Heart left ventricle (tissue), 16 donors: ENCODE data around the gene RDX. TPM values are rescaled to one million over a fixed set of nuclear protein-coding genes. Genes with fewer than 3 reads are reported as not detected.

ENCODE experiments used
- ATAC-seq, 4 donors: fragments of 200-7000 bp; cut with Tn5 transposase; one replicate each; pipeline ENCODE4 v1.9.1; 2020 to 2022; ENCODE audit warnings: moderate library complexity in 4 of 4, mild to moderate bottlenecking in 3 of 4, moderate number of reproducible peaks in 1 of 4
- DNase-seq, 5 donors: peaks; one replicate each; pipeline ENCODE4 v3.0.0-alpha.2; 2020
- H3K27ac ChIP-seq, 12 donors: fragments of 200-600 bp; sonication (generic) in 4 of 12; one replicate each; pipeline versions ENCODE4 v1.5.0 to v1.8.0; 2016 to 2022; ENCODE audit warnings: mild to moderate bottlenecking in 2 of 12
- H3K27me3 ChIP-seq, 9 donors: fragments of 200-600 bp; sonication (generic) in 2 of 9; one replicate each; pipeline versions ENCODE4 v1.5.1 to v1.8.0; 2016 to 2022; ENCODE audit warnings: mild to moderate bottlenecking in 3 of 9
- H3K36me3 ChIP-seq, 9 donors: fragments of 200-600 bp; sonication (generic) in 2 of 9; one replicate each; pipeline versions ENCODE4 v1.5.0 to v1.8.0; 2018 to 2022; ENCODE audit warnings: mild to moderate bottlenecking in 2 of 9
- H3K4me1 ChIP-seq, 12 donors: fragments of 200-600 bp; sonication (generic) in 4 of 12; one replicate each; pipeline versions ENCODE4 v1.5.0 to v1.8.0; 2016 to 2022; ENCODE audit warnings: mild to moderate bottlenecking in 3 of 12
- H3K4me3 ChIP-seq, 12 donors: fragments of 200-600 bp; sonication (generic) in 4 of 12; one replicate each; pipeline versions ENCODE4 v1.5.0 to v1.8.0; 2017 to 2022; ENCODE audit warnings: mild to moderate bottlenecking in 9 of 12, moderate library complexity in 4 of 12
- H3K9me3 ChIP-seq, 12 donors: fragments of 200-600 bp; sonication (generic) in 4 of 12; one replicate each; pipeline versions ENCODE4 v1.5.0 to v1.8.0; 2016 to 2022; ENCODE audit warnings: mild to moderate bottlenecking in 1 of 12
- POLR2A ChIP-seq, 2 donors: fragments of 450-650 bp; IDR thresholded peaks; one replicate each; pipeline ENCODE4 v1.6.1; 2017; ENCODE audit warnings: antibody characterized with exemption in 2 of 2, mild to moderate bottlenecking in 2 of 2, moderate library complexity in 2 of 2
- WGBS, 4 donors: extraction: QIAGEN DNeasy Blood & Tissue Kit in 2 of 4; methylation state at CpG; one replicate each; pipeline versions ENCODE4 v1.1.5 to v1.1.7; 2013 to 2018; 5-methylcytosine and 5-hydroxymethylcytosine counted together
- intact Hi-C, 10 donors: fragments of 100-400 bp; cut with DNase I; formaldehyde crosslinking; loops; one replicate each; pipeline versions ENCODE4 v1.11.1 to v1.14.2; 2022
- polyA plus RNA-seq, 2 donors: library from polyadenylated mRNA; stranded (reverse); fragments of 200-250 nt; gene quantifications; one replicate each; pipeline ENCODE4 v1.2.3, GENCODE V29; 2013
- total RNA-seq, 9 donors: library from RNA; depleted of rRNA in 2 of 9; stranded (reverse); fragments of >200 nt in 2 of 9; fragmentation: NEBNext Ultra II Directional in 3 of 9; extraction: Animal tissue kit (Norgen Biotek cat#: 25700) in 3 of 9; gene quantifications; one replicate each; pipeline versions ENCODE4 v1.1.0 to v1.2.4, GENCODE V29; 2016 to 2023
- TF ChIP-seq, protein P1 (sequence below), 12 donors: fragments of 200-600 bp; sonication (generic) in 4 of 12; IDR thresholded peaks; one replicate each; pipeline versions ENCODE4 v1.5.0 to v1.8.0; 2018 to 2022; ENCODE audit warnings: antibody characterized with exemption in 12 of 12, mild to moderate bottlenecking in 5 of 12
- donor health status: ischemic (EF 13 %, LVEDD 7.1; RV severe dilation, severe dysfunction).
- donor health status: healthy with polysubstance abuse.
- donor health status: DM: no; HTN: yes; CAD: no.
- donor health status: DM: no; HTN: no; CAD: no.
- donor health status: ischemic (EF 25% LVEDD 6.9; RV normal size, moderate dysfunction).
- donor health status: ischemic (EF 25% LVEDD 5.7; RV mildly dilated, moderate dysfunction).
- donor health status: healthy.
- donor health status: DM: yes; HTN: yes; CAD: no.
- donor health status: ischemic (EF 35%, LVEDD 5.7; RV mildly dilated, moderate dysfunction).
- donor health status: nonischemic (EF 11% LVEDD 7.7; RV severe dilation, severe dysfunction).
- donor health status: DM: yes; HTN: yes; CAD: no.
- donor health status: PGD.
- donor health status: ischemic (EF 29% LVEDD 5.4; RV normal size, mild dysfunction).
- donor health status: nonischemic (EF 23%, LVEDD 6.1; RV moderate dilation, normal function).

Gene RDX
- total and polyA plus RNA-seq, 11 donors: 33.5 to 148 (median 120) TPM

DNA sequence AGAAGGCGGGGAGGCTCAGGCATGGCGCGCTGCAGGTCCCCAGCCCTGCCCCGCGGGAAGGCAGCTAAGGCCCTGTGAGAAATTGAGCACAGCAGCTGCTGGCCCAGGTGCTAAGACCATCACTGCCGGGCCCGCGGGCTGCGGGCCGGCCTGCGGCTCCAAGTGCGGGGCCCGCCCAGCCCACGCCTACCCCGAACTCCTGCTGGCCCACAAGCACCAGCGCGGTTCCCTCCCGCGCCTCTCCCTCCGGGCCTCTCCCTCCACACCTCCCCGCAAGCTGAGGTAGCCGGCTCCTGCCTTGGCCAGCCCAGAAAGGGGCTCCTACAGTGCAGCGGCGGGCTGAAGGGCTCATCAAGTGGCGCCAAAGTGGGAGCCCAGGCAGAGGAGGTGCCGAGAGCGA is 4.6 kb upstream of the RDX start:
- intact Hi-C loops: no loop called here
- TF ChIP-seq, protein P1, sequence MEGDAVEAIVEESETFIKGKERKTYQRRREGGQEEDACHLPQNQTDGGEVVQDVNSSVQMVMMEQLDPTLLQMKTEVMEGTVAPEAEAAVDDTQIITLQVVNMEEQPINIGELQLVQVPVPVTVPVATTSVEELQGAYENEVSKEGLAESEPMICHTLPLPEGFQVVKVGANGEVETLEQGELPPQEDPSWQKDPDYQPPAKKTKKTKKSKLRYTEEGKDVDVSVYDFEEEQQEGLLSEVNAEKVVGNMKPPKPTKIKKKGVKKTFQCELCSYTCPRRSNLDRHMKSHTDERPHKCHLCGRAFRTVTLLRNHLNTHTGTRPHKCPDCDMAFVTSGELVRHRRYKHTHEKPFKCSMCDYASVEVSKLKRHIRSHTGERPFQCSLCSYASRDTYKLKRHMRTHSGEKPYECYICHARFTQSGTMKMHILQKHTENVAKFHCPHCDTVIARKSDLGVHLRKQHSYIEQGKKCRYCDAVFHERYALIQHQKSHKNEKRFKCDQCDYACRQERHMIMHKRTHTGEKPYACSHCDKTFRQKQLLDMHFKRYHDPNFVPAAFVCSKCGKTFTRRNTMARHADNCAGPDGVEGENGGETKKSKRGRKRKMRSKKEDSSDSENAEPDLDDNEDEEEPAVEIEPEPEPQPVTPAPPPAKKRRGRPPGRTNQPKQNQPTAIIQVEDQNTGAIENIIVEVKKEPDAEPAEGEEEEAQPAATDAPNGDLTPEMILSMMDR (IDR thresholded peaks at IDR 0.05): no peak
- TF ChIP-seq POLR2A (IDR thresholded peaks at IDR 0.05): no peak
- WGBS, 4 donors: 96 to 98% (median 97%) methylated on average over 5 to 27 of the region's 27 CpGs
- DNase-seq (no peak), ATAC-seq (no peak)
- H3K36me3 ChIP-seq: no peaks in the 10 kb centered on the region
- no peaks in the 10 kb centered on the region for H3K9me3 ChIP-seq
- H3K4me1 ChIP-seq: peaks cover 0 to 17% (median 8%) of the 10 kb centered on the region in 12 donors
- no peaks in the 10 kb centered on the region for H3K27me3 ChIP-seq
- no peak overlapping the region for H3K4me3 ChIP-seq
- no peak overlapping the region for H3K27ac ChIP-seq

DNA sequence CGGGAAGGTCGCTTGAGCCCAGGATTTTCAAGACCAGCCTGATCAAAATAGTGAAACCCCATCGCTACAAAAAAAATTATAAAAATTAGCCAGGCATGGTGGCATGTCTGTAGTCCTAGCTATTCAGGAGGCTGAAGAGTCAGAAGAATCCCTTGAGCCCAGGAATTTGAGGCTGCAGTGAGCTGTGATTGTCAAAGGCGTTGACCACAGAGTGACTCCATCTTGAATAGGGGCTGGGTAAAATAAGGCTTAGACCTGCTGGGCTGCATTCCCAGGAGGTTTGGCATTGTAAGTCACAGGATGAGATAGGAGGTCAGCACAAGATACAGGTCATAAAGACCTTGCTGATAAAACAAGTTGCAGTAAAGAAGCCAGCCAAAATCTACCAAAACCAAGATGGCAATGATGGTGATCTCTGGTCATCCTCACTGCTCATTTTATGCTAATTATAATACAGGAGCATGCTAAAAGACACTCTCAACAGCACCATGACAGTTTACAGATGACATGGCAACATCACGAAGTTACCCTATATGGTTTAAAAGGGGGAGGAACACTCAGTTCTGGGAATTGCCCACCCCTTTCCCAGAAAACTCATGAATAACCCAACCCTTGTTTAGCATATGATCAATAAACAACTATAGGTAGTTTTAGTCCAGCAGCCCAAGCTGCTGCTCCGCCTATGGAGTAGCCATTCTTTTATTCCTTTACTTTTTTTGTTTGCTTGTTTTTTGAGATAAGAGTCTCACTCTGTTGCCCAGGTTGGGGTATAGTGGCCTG is 2.8 kb upstream of the RDX start:
- no peak overlapping the region for H3K27ac ChIP-seq
- H3K9me3 ChIP-seq: no peaks in the 10 kb centered on the region
- no peaks in the 10 kb centered on the region for H3K36me3 ChIP-seq
- H3K4me3 ChIP-seq: no peak overlapping the region
- intact Hi-C loops: loop anchor here in 8 of 10 donors (5.0 to 10.0 kb wide), 7 partner anchors 63 to 204 kb away; partner anchors contain the start of genes FDX1 (in 1 of the 8) and ZC3H12C (in 1 of the 8)
- no peaks in the 10 kb centered on the region for H3K27me3 ChIP-seq
- DNase-seq (no peak), ATAC-seq (no peak)
- TF ChIP-seq, protein P1 (IDR thresholded peaks at IDR 0.05): no peak
- TF ChIP-seq POLR2A (IDR thresholded peaks at IDR 0.05): no peak
- 94 to 98% (median 95%) methylated on average over 6 of the region's 6 CpGs for WGBS, 4 donors
- H3K4me1 ChIP-seq: peaks cover 0 to 25% (median 14%) of the 10 kb centered on the region in 12 donors

DNA sequence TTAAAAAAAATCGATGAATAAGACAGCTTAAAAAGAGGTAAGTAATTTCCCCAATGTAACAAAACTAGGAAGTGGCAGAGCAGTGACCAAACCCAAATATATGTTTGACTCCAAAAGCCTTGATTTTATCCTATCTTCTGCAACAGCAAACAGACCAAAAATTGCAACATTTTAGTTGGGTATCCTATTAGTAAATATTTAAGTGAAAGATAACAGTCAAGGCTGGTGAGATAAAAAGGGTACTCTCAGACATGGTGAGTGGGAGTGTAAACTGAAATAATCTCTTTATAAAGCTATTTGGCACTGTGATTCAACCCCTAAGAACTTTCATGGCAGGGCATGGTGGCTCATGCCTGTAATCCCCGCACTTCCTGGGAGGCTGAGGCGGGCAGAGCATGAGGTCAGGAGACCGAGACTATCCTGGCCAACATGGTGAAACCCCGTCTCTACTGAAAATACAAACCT is 1.9 kb upstream of the RDX start:
- Histone ChIP-seq H3K4me3 (no peak overlapping the region), H3K9me3 (no peaks in the 10 kb centered on the region), H3K27me3 (no peaks in the 10 kb centered on the region), H3K36me3 (no peaks in the 10 kb centered on the region), H3K4me1 (peaks cover 0 to 34% (median 21%) of the 10 kb centered on the region in 12 donors), H3K27ac (no peak overlapping the region)
- TF ChIP-seq, protein P1 (IDR thresholded peaks at IDR 0.05): no peak
- TF ChIP-seq POLR2A (IDR thresholded peaks at IDR 0.05): no peak
- DNase-seq (no peak), ATAC-seq (no peak)
- WGBS, 4 donors: 86 to 91% (median 89%) methylated on average over 5 of the region's 5 CpGs
- intact Hi-C loops: loop anchor here in 8 of 10 donors (5.0 to 10.0 kb wide), 7 partner anchors 64 to 204 kb away; partner anchors contain the start of genes FDX1 (in 1 of the 8) and ZC3H12C (in 1 of the 8)

DNA sequence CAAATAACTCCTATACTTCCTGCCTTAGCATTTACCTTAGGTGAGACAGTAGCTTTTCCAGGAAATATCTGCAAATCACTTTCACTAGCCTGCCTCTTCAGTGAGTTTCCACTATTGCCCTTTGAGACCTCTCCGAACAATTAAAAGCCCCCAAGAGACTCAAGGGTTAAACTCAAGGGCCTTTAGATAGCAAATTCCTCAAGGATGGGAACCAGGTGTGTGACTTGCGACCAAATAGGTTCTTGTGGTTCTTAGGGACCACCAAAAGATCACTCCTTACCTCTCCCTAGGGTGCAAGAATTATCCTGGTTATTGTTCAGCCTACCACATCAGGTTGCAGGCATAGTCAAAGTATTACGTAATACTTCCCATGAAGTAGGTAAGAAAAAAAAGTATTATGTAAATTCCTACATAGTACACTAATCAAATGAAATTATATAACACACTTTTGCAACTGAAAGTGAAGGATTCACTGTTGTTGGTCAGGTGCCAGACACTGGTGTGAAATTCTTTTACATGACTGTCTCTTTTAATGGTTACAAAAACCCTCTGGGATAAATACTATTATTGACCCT is 1.4 kb upstream of the RDX start:
- peak overlapping the region in 2 of 12 donors; percentile 94 to 99 for H3K27ac ChIP-seq
- H3K27me3 ChIP-seq: no peaks in the 10 kb centered on the region
- H3K4me1 ChIP-seq: peaks cover 0 to 39% (median 26%) of the 10 kb centered on the region in 12 donors
- no peaks in the 10 kb centered on the region for H3K9me3 ChIP-seq
- TF ChIP-seq, protein P1 (IDR thresholded peaks at IDR 0.05): no peak
- no peak for TF ChIP-seq POLR2A (IDR thresholded peaks at IDR 0.05)
- H3K4me3 ChIP-seq: no peak overlapping the region
- intact Hi-C loops: loop anchor here in 8 of 10 donors (5.0 to 10.0 kb wide), 7 partner anchors 64 to 203 kb away; partner anchors contain the start of genes FDX1 (in 1 of the 8) and ZC3H12C (in 1 of the 8)
- ATAC-seq: no peak
- 87 to 89% (median 87%) methylated on average over 3 of the region's 3 CpGs for WGBS, 4 donors
- no peak for DNase-seq
- no peaks in the 10 kb centered on the region for H3K36me3 ChIP-seq
